Tibial artery (tissue), 4 donors: ENCODE results near the gene GLIPR2.

Experiments used
- DNase-seq, 2 donors: peaks; one replicate each; pipeline ENCODE4 v3.0.0-alpha.2; 2019
- H3K27ac ChIP-seq, 2 donors: fragments of 200-600 bp; sonication (generic) in 1 of 2; 1 replicate in 1 of 2; 2 replicates in 1 of 2; pipeline ENCODE4 v1.5.1; 2018 to 2019; ENCODE audit warnings: mild to moderate bottlenecking in 1 of 2
- H3K27me3 ChIP-seq, 2 donors: fragments of 200-600 bp; sonication (generic) in 1 of 2; one replicate each; pipeline versions ENCODE4 v1.5.1 to v1.6.0; 2016 to 2019
- H3K36me3 ChIP-seq, 3 donors: fragments of 200-600 bp; sonication (generic) in 2 of 3; one replicate each; pipeline ENCODE4 v1.5.1; 2016 to 2019; ENCODE audit warnings: mild to moderate bottlenecking in 2 of 3
- H3K4me1 ChIP-seq, 4 donors: fragments of 200-600 bp; sonication (generic) in 2 of 4; 1 replicate in 3 of 4; 2 replicates in 1 of 4; pipeline ENCODE4 v1.5.1; 2016 to 2019
- H3K4me3 ChIP-seq, 2 donors: fragments of 200-600 bp; sonication (generic) in 1 of 2; 1 replicate in 1 of 2; 2 replicates in 1 of 2; pipeline ENCODE4 v1.5.1; 2018 to 2019; ENCODE audit warnings: mild to moderate bottlenecking in 2 of 2
- H3K9me3 ChIP-seq, 3 donors: fragments of 200-600 bp; sonication (generic) in 1 of 3; one replicate each; pipeline ENCODE4 v1.5.1; 2016 to 2019
- intact Hi-C: fragments of 100-400 bp; cut with DNase I; formaldehyde crosslinking; loops from one replicate; pipeline ENCODE4 v1.15.0; 2023; ENCODE audit warnings: low total_unique reads
- TF ChIP-seq, protein P1 (sequence below), 2 experiments: fragments of 200-600 bp in 1 of 2; fragments of 450-650 bp in 1 of 2; IDR thresholded peaks; one replicate each; pipeline ENCODE4 v1.5.1; 2017 to 2019; ENCODE audit warnings: antibody characterized with exemption in 2 of 2, mild to moderate bottlenecking in 1 of 2, moderate library complexity in 1 of 2

Gene GLIPR2

GRCh38 chr9:36188212-36188611 lies 51.7 kb downstream of the GLIPR2 start:
- Histone ChIP-seq H3K4me3 (no peak overlapping the region), H3K27me3 (no peaks in the 10 kb centered on the region), H3K36me3 (no peaks in the 10 kb centered on the region), H3K9me3 (no peaks in the 10 kb centered on the region), H3K27ac (no peak overlapping the region), H3K4me1 (peaks cover 0 to 24% (median 19%) of the 10 kb centered on the region in 4 donors)
- no peak for DNase-seq
- intact Hi-C loops: no loop called here
- TF ChIP-seq, protein P1, sequence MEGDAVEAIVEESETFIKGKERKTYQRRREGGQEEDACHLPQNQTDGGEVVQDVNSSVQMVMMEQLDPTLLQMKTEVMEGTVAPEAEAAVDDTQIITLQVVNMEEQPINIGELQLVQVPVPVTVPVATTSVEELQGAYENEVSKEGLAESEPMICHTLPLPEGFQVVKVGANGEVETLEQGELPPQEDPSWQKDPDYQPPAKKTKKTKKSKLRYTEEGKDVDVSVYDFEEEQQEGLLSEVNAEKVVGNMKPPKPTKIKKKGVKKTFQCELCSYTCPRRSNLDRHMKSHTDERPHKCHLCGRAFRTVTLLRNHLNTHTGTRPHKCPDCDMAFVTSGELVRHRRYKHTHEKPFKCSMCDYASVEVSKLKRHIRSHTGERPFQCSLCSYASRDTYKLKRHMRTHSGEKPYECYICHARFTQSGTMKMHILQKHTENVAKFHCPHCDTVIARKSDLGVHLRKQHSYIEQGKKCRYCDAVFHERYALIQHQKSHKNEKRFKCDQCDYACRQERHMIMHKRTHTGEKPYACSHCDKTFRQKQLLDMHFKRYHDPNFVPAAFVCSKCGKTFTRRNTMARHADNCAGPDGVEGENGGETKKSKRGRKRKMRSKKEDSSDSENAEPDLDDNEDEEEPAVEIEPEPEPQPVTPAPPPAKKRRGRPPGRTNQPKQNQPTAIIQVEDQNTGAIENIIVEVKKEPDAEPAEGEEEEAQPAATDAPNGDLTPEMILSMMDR (IDR thresholded peaks at IDR 0.05): no peak

DNA sequence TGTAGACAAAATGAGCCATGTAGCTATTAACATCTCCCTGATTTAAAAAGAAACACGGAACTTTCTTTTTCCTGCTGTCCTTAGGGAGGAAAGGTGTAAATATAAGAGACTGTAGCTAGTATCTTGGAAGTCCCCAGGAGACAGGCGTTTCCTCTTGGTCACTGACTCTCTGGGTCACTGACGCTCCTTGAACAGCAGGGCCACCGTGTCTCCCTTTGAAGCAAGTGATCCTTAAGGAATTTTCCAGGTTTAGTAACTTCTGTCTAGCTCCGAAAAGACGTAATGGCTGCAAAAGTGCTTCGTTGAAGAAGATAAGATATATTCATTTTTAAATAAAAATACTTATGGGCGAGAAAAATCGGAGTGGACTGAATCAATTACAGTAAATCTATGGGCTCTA lies 53.4 kb downstream of the GLIPR2 start:
- no peaks in the 10 kb centered on the region for H3K27me3 ChIP-seq
- no peaks in the 10 kb centered on the region for H3K36me3 ChIP-seq
- TF ChIP-seq, protein P1 (IDR thresholded peaks at IDR 0.05): no peak
- H3K27ac ChIP-seq: peak overlapping the region; percentile 92 to 94
- H3K4me3 ChIP-seq: peak overlapping the region; percentile 92 to 93
- H3K9me3 ChIP-seq: no peaks in the 10 kb centered on the region
- no peak for DNase-seq
- intact Hi-C loops: no loop called here
- peaks cover 0 to 41% (median 30%) of the 10 kb centered on the region in 4 donors for H3K4me1 ChIP-seq

GRCh38 chr9:36190388-36191289 lies 54.1 kb downstream of the GLIPR2 start, which contains the start of gene CLTA:
Gene CLTA (plus strand): TSS chr9:36190921. CDS start chr9:36191057, 136 bp downstream.
- no peaks in the 10 kb centered on the region for H3K9me3 ChIP-seq
- H3K4me1 ChIP-seq: peaks cover 0 to 42% (median 30%) of the 10 kb centered on the region in 4 donors
- peak; percentile 98 for DNase-seq
- H3K27me3 ChIP-seq: no peaks in the 10 kb centered on the region
- H3K27ac ChIP-seq: peak within 1 kb of the TSS; percentile 92 to 94
- intact Hi-C loops: no loop called here
- TF ChIP-seq, protein P1 (IDR thresholded peaks at IDR 0.05): peak; percentile 47 to 53
- no peaks in the 10 kb centered on the region for H3K36me3 ChIP-seq
- H3K4me3 ChIP-seq: peak within 1 kb of the TSS; percentile 92 to 93

GRCh38 chr9:36191290-36191645 lies 54.7 kb downstream of the GLIPR2 start:
- Histone ChIP-seq H3K4me3 (peak overlapping the region; percentile 92 to 93), H3K36me3 (no peaks in the 10 kb centered on the region), H3K4me1 (peaks cover 0 to 42% (median 30%) of the 10 kb centered on the region in 4 donors), H3K9me3 (no peaks in the 10 kb centered on the region), H3K27me3 (no peaks in the 10 kb centered on the region), H3K27ac (peak overlapping the region; percentile 92 to 94)
- TF ChIP-seq, protein P1 (IDR thresholded peaks at IDR 0.05): no peak
- DNase-seq: peak in 1 of 2 donors; percentile 34
- intact Hi-C loops: no loop called here

GRCh38 chr9:36191686-36192085 lies 55.2 kb downstream of the GLIPR2 start:
- Histone ChIP-seq H3K4me1 (peaks cover 0 to 42% (median 30%) of the 10 kb centered on the region in 4 donors), H3K4me3 (peak overlapping the region; percentile 92 to 93), H3K27ac (peak overlapping the region; percentile 92 to 94), H3K36me3 (no peaks in the 10 kb centered on the region), H3K9me3 (no peaks in the 10 kb centered on the region), H3K27me3 (no peaks in the 10 kb centered on the region)
- intact Hi-C loops: no loop called here
- no peak for DNase-seq
- TF ChIP-seq, protein P1 (IDR thresholded peaks at IDR 0.05): no peak
